Measurements from ENCODE around the gene HSF2BP. TPM values are rescaled to one million over a fixed set of nuclear protein-coding genes. Genes with fewer than 3 reads are reported as not detected.
"Not testable (repeated sequence)": the region's sequence is repeated elsewhere in the genome, so short reads cannot be mapped to it uniquely, and the experiment has no call there.

HSF2BP gene
- total and polyA plus RNA-seq, 2 of the 8 experiments (the other 6 are each of a cell fraction or from before 2014, with no cell fraction given) = 0.51 to 0.93 TPM

GRCh38 chr21:43494279-43495012 is 164.8 kb downstream of the HSF2BP start:
- H4K8ac ChIP-seq (ENCODE audit: extremely low read depth, insufficient read depth, low read length); H3K27me3 ChIP-seq (replicated peaks in 1 of 4; ENCODE audit: control insufficient read depth in 3 of 4, extremely low read depth in 1 of 4, insufficient read depth in 3 of 4, low read length in 3 of 4); H3K36me3 ChIP-seq (ENCODE audit: control insufficient read depth in 2 of 4, insufficient read depth in 4 of 4, low read length in 3 of 4); H3K79me1 ChIP-seq (ENCODE audit: low read depth, low read length); POLR2A ChIA-PET (ENCODE audit: partially characterized antibody); FAIRE-seq; H3K4me1 ChIP-seq (replicated peaks in 1 of 4; ENCODE audit: control insufficient read depth in 3 of 4, insufficient read depth in 4 of 4, low read length in 3 of 4); H3K23ac ChIP-seq (ENCODE audit: insufficient read length); H3K56ac ChIP-seq (replicated peaks; ENCODE audit: insufficient read length, low read depth, low read length); H3K4ac ChIP-seq (replicated peaks; ENCODE audit: insufficient read length, low read depth, low read length); H3K9ac ChIP-seq (replicated peaks in 1 of 4; ENCODE audit: extremely low read depth in 1 of 4, low read depth in 3 of 4, low read length in 3 of 4); H3K27ac ChIP-seq (ENCODE audit: low read depth, low read length); H2AK5ac ChIP-seq (ENCODE audit: low read depth, low read length); H4K91ac ChIP-seq (replicated peaks; ENCODE audit: insufficient read length, low read length); H2AFZ ChIP-seq (ENCODE audit: low read length); H3K4me3 ChIP-seq (ENCODE audit: extremely low read depth in 1 of 4, insufficient read depth in 2 of 4, low read depth in 3 of 4, low read length in 4 of 4); H3K14ac ChIP-seq (ENCODE audit: insufficient read length); H3K18ac ChIP-seq (ENCODE audit: extremely low read depth, low read length); DNase-seq (ENCODE audit: low read depth in 1 of 2, low spot score in 2 of 2); H2BK120ac ChIP-seq (replicated peaks; ENCODE audit: low read depth, low read length); CTCF ChIA-PET (ENCODE audit: partially characterized antibody); H3K23me2 ChIP-seq (ENCODE audit: low read depth, low read length); H4K20me1 ChIP-seq (replicated peaks in 1 of 2; ENCODE audit: control insufficient read depth in 1 of 2, insufficient read depth in 2 of 2, low read length in 2 of 2); H2BK20ac ChIP-seq (ENCODE audit: low read length); H4K5ac ChIP-seq (ENCODE audit: insufficient read length, low read depth, low read length); H2BK15ac ChIP-seq (ENCODE audit: low read length); H3K79me2 ChIP-seq (ENCODE audit: control insufficient read depth in 1 of 2, insufficient read depth in 2 of 2, low read length in 2 of 2); H2BK12ac ChIP-seq (ENCODE audit: low read depth, low read length); H3K4me2 ChIP-seq (ENCODE audit: insufficient read depth in 1 of 2, low read depth in 2 of 2, low read length in 2 of 2); H2BK5ac ChIP-seq (ENCODE audit: low read depth, low read length); H3K9me3 ChIP-seq (ENCODE audit: insufficient read depth in 2 of 2, low read depth in 1 of 2, low read length in 1 of 2): not testable (repeated sequence)
- 100% methylated on average over 4 of the region's 18 CpGs; no CpG with 5 or more reads in 1 of the 2 experiments for WGBS, 2 experiments (ENCODE audit: extremely low coverage in 1 of 2, insufficient coverage in 1 of 2, insufficient read length in 1 of 2, insufficient replicate concordance in 2 of 2, low coverage in 1 of 2, low lambda C conversion rate in 2 of 2, missing lambda C conversion rate in 1 of 2)

- H2AK5ac ChIP-seq (ENCODE audit: low read depth, low read length); FAIRE-seq; H3K4me1 ChIP-seq (replicated peaks in 1 of 4; ENCODE audit: control insufficient read depth in 3 of 4, insufficient read depth in 4 of 4, low read length in 3 of 4); H3K9ac ChIP-seq (replicated peaks in 1 of 4; ENCODE audit: extremely low read depth in 1 of 4, low read depth in 3 of 4, low read length in 3 of 4); H2BK5ac ChIP-seq (ENCODE audit: low read depth, low read length); H3K23ac ChIP-seq (ENCODE audit: insufficient read length); H3K56ac ChIP-seq (replicated peaks; ENCODE audit: insufficient read length, low read depth, low read length); H2BK12ac ChIP-seq (ENCODE audit: low read depth, low read length); H3K14ac ChIP-seq (ENCODE audit: insufficient read length); CTCF ChIA-PET (ENCODE audit: partially characterized antibody); H3K27ac ChIP-seq (ENCODE audit: low read depth, low read length); H3K4ac ChIP-seq (replicated peaks; ENCODE audit: insufficient read length, low read depth, low read length); H3K23me2 ChIP-seq (ENCODE audit: low read depth, low read length); H3K27me3 ChIP-seq (replicated peaks in 1 of 4; ENCODE audit: control insufficient read depth in 3 of 4, extremely low read depth in 1 of 4, insufficient read depth in 3 of 4, low read length in 3 of 4); H3K79me2 ChIP-seq (ENCODE audit: control insufficient read depth in 1 of 2, insufficient read depth in 2 of 2, low read length in 2 of 2); H2BK120ac ChIP-seq (replicated peaks; ENCODE audit: low read depth, low read length); H4K91ac ChIP-seq (replicated peaks; ENCODE audit: insufficient read length, low read length); H3K18ac ChIP-seq (ENCODE audit: extremely low read depth, low read length); H3K9me3 ChIP-seq (ENCODE audit: insufficient read depth in 2 of 2, low read depth in 1 of 2, low read length in 1 of 2); H4K8ac ChIP-seq (ENCODE audit: extremely low read depth, insufficient read depth, low read length); H2BK15ac ChIP-seq (ENCODE audit: low read length); H2AFZ ChIP-seq (ENCODE audit: low read length); H3K79me1 ChIP-seq (ENCODE audit: low read depth, low read length); DNase-seq (ENCODE audit: low read depth in 1 of 2, low spot score in 2 of 2); H2BK20ac ChIP-seq (ENCODE audit: low read length); H3K4me3 ChIP-seq (ENCODE audit: extremely low read depth in 1 of 4, insufficient read depth in 2 of 4, low read depth in 3 of 4, low read length in 4 of 4); H3K36me3 ChIP-seq (ENCODE audit: control insufficient read depth in 2 of 4, insufficient read depth in 4 of 4, low read length in 3 of 4); H4K20me1 ChIP-seq (replicated peaks in 1 of 2; ENCODE audit: control insufficient read depth in 1 of 2, insufficient read depth in 2 of 2, low read length in 2 of 2); H4K5ac ChIP-seq (ENCODE audit: insufficient read length, low read depth, low read length); H3K4me2 ChIP-seq (ENCODE audit: insufficient read depth in 1 of 2, low read depth in 2 of 2, low read length in 2 of 2); POLR2A ChIA-PET (ENCODE audit: partially characterized antibody): not testable (repeated sequence)
- WGBS, 2 experiments (ENCODE audit: extremely low coverage in 1 of 2, insufficient coverage in 1 of 2, insufficient read length in 1 of 2, insufficient replicate concordance in 2 of 2, low coverage in 1 of 2, low lambda C conversion rate in 2 of 2, missing lambda C conversion rate in 1 of 2) = no CpG with 5 or more reads among the region's 14 CpGs
Measured at GRCh38 chr21:43493471-43493870, 165.8 kb downstream of the HSF2BP start.
